Measurements from ENCODE around the gene HDAC6. TPM values are rescaled to one million over a fixed set of nuclear protein-coding genes. Genes with fewer than 3 reads are reported as not detected.

The HDAC6 gene
- total RNA-seq, 1 experiment from 2014 or later: 79.9 TPM

- Histone ChIP-seq H3K9ac (ENCODE audit: low read length) (no peak overlapping the region), H3K4me3 (replicated peaks in 1 of 2; ENCODE audit: low read depth in 1 of 2, low read length in 2 of 2) (no peak overlapping the region), H2AFZ (ENCODE audit: low read depth, low read length, poor library complexity, severe bottlenecking) (no peak overlapping the region), H4K20me1 (ENCODE audit: insufficient read depth) (no peaks in the 10 kb centered on the region), H3K9me2 (ENCODE audit: insufficient read depth) (no peaks in the 10 kb centered on the region), H3K4me1 (ENCODE audit: control insufficient read depth in 1 of 2, insufficient read depth in 2 of 2, low read length in 2 of 2) (no peaks in the 10 kb centered on the region), H3K9me3 (ENCODE audit: control insufficient read depth in 1 of 2, insufficient read depth in 1 of 2, low read depth in 1 of 2, low read length in 2 of 2) (no peaks in the 10 kb centered on the region), H3K36me3 (ENCODE audit: control insufficient read depth in 1 of 2, insufficient read depth in 2 of 2, low read length in 2 of 2) (no peaks in the 10 kb centered on the region), H3K27ac (ENCODE audit: low read depth, low read length) (no peak overlapping the region), H3K4me2 (ENCODE audit: low read length) (no peak overlapping the region), H3K27me3 (ENCODE audit: insufficient read depth, low read length) (no peaks in the 10 kb centered on the region), H3K79me2 (ENCODE audit: insufficient read depth, low read length) (no peaks in the 10 kb centered on the region)
- ChIA-PET CTCF (no interaction called here), RAD21 (ENCODE audit: low non-redundant PET in 1 of 2, low total read pairs in 2 of 2, uncharacterized antibody in 2 of 2, unreplicated experiment in 2 of 2) (no interaction called here), POLR2A (no interaction called here)
- no peak for DNase-seq (ENCODE audit: low read depth, low spot score)
- peak; percentile 52 for ATAC-seq
- intact Hi-C loops (cut with micrococcal nuclease): no loop called here
- no TSS peak for BruUV-seq (replicated peaks)
- TF ChIP-seq JUND (IDR thresholded peaks at IDR 0.05) (no peak), RAD21 (IDR thresholded peaks at IDR 0.05; ENCODE audit: low read depth) (0 out of 2 replicates have a peak, but pooled peaks have one; percentile 7)
Observed at GRCh38 chrX:48833542-48834138, 31.8 kb downstream of the HDAC6 start.

GRCh38 chrX:48834383-48834709 is 32.5 kb downstream of the HDAC6 start:
- intact Hi-C loops (cut with micrococcal nuclease): no loop called here
- Histone ChIP-seq H3K9me3 (ENCODE audit: control insufficient read depth in 1 of 2, insufficient read depth in 1 of 2, low read depth in 1 of 2, low read length in 2 of 2) (no peaks in the 10 kb centered on the region), H3K27ac (ENCODE audit: low read depth, low read length) (no peak overlapping the region), H3K79me2 (ENCODE audit: insufficient read depth, low read length) (no peaks in the 10 kb centered on the region), H3K27me3 (ENCODE audit: insufficient read depth, low read length) (no peaks in the 10 kb centered on the region), H2AFZ (ENCODE audit: low read depth, low read length, poor library complexity, severe bottlenecking) (no peak overlapping the region), H3K4me3 (replicated peaks in 1 of 2; ENCODE audit: low read depth in 1 of 2, low read length in 2 of 2) (no peak overlapping the region), H3K4me1 (ENCODE audit: control insufficient read depth in 1 of 2, insufficient read depth in 2 of 2, low read length in 2 of 2) (no peaks in the 10 kb centered on the region), H3K9me2 (ENCODE audit: insufficient read depth) (no peaks in the 10 kb centered on the region), H3K9ac (ENCODE audit: low read length) (no peak overlapping the region), H3K36me3 (ENCODE audit: control insufficient read depth in 1 of 2, insufficient read depth in 2 of 2, low read length in 2 of 2) (no peaks in the 10 kb centered on the region), H3K4me2 (ENCODE audit: low read length) (no peak overlapping the region), H4K20me1 (ENCODE audit: insufficient read depth) (no peaks in the 10 kb centered on the region)
- ATAC-seq: no peak
- ChIA-PET CTCF (no interaction called here), RAD21 (ENCODE audit: low non-redundant PET in 1 of 2, low total read pairs in 2 of 2, uncharacterized antibody in 2 of 2, unreplicated experiment in 2 of 2) (no interaction called here), POLR2A (no interaction called here)
- no TSS peak for BruUV-seq (replicated peaks)
- no peak for DNase-seq (ENCODE audit: low read depth, low spot score)
- TF ChIP-seq CTCF (IDR thresholded peaks at IDR 0.05 in 2 of 3, conservative IDR thresholded peaks at IDR 0.05 in 1 of 3; ENCODE audit: borderline replicate concordance in 1 of 3, insufficient read depth in 1 of 3, low read depth in 2 of 3, low read length in 2 of 3) (no peak), FOSL1 (IDR thresholded peaks at IDR 0.05; ENCODE audit: low read depth) (no peak), REST (IDR thresholded peaks at IDR 0.05; ENCODE audit: low read depth) (no peak), SP1 (IDR thresholded peaks at IDR 0.05; ENCODE audit: low read depth) (no peak), POLR2AphosphoS5 (IDR thresholded peaks at IDR 0.05; ENCODE audit: low read depth, low read length) (no peak), EZH2phosphoT487 (IDR thresholded peaks at IDR 0.05; ENCODE audit: borderline replicate concordance) (no peak), RAD21 (IDR thresholded peaks at IDR 0.05; ENCODE audit: low read depth) (no peak), EZH2 (IDR thresholded peaks at IDR 0.05) (no peak), MAX (IDR thresholded peaks at IDR 0.05) (no peak), TCF7L2 (IDR thresholded peaks at IDR 0.05; ENCODE audit: borderline replicate concordance, extremely low read depth, insufficient read depth, insufficient read length) (no peak), SIN3A (IDR thresholded peaks at IDR 0.05; ENCODE audit: low read depth) (no peak), CBX3 (IDR thresholded peaks at IDR 0.05; ENCODE audit: low read depth) (no peak), ELF1 (IDR thresholded peaks at IDR 0.05; ENCODE audit: borderline replicate concordance, low read depth) (no peak), CEBPB (IDR thresholded peaks at IDR 0.05; ENCODE audit: low read depth) (no peak), EGR1 (IDR thresholded peaks at IDR 0.05; ENCODE audit: low read depth) (no peak)
